Chondrocyte (in vitro differentiated cells): ENCODE data around the gene NPBWR2. TPM values are rescaled to one million over a fixed set of nuclear protein-coding genes. Genes with fewer than 3 reads are reported as not detected.

ENCODE experiments used
- DNase-seq: peaks from one replicate; pipeline ENCODE4 v3.0.0; 2021; ENCODE audit warnings: mixed read lengths, low spot score
- H3K27ac Mint-ChIP-seq: one replicate; pipeline ENCODE4 v1.8.0; 2021; ENCODE audit warnings: mild to moderate bottlenecking, moderate library complexity, mixed read lengths; ENCODE audit not compliant: unreplicated experiment
- H3K27me3 Mint-ChIP-seq: 2 replicates; pipeline ENCODE4 v1.8.0; 2021; ENCODE audit warnings: low read depth, mixed read lengths
- H3K36me3 Mint-ChIP-seq: 2 replicates; pipeline ENCODE4 v1.8.0; 2021; ENCODE audit warnings: low read depth, mixed read lengths
- H3K4me1 Mint-ChIP-seq: 2 replicates; pipeline ENCODE4 v1.8.0; 2021; ENCODE audit warnings: low read depth, mild to moderate bottlenecking, mixed read lengths
- H3K4me3 Mint-ChIP-seq: one replicate; pipeline ENCODE4 v1.8.0; 2021; ENCODE audit warnings: mild to moderate bottlenecking, moderate library complexity, mixed read lengths; ENCODE audit not compliant: unreplicated experiment
- H3K9me3 Mint-ChIP-seq: 2 replicates; pipeline ENCODE4 v1.8.0; 2021; ENCODE audit warnings: low read depth, mixed read lengths
- total RNA-seq: library from RNA; stranded (reverse); gene quantifications from 3 replicates; pipeline ENCODE4 v1.2.1, GENCODE V29; 2021
- TF ChIP-seq, protein P1 (sequence below): fragments of 200-600 bp; sonication (generic); IDR thresholded peaks from 2 replicates; pipeline ENCODE4 v1.5.0; 2021; ENCODE audit warnings: antibody characterized with exemption, mild to moderate bottlenecking, moderate library complexity

Gene NPBWR2
- total RNA-seq, 1 donor from 2014 or later, result not detected

DNA sequence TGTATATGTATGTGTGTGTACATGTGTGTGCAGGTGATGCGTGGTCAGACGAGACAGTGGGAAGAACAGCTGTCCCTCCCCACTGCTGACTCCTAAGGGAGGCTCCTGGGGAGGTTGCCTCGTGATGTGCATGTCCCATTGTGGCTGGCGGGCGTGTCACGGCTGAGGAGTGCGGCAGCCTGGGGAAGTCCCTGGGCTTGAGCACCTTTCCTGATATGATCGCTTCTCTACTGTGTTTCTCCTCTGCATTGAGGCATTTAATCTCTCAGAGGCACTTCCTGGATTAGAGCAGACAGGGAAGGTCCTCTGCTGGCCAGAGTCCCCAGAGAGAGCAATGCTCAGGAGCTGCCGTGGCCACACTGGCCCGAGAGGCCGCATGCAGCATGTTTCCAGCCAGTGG is 11.4 kb downstream of the NPBWR2 start:
- peaks cover 8% of the 10 kb centered on the region for H3K27me3 Mint-ChIP-seq
- DNase-seq, result no peak
- H3K27ac Mint-ChIP-seq, result no peak overlapping the region
- peaks cover 5% of the 10 kb centered on the region for H3K36me3 Mint-ChIP-seq
- TF ChIP-seq, protein P1, sequence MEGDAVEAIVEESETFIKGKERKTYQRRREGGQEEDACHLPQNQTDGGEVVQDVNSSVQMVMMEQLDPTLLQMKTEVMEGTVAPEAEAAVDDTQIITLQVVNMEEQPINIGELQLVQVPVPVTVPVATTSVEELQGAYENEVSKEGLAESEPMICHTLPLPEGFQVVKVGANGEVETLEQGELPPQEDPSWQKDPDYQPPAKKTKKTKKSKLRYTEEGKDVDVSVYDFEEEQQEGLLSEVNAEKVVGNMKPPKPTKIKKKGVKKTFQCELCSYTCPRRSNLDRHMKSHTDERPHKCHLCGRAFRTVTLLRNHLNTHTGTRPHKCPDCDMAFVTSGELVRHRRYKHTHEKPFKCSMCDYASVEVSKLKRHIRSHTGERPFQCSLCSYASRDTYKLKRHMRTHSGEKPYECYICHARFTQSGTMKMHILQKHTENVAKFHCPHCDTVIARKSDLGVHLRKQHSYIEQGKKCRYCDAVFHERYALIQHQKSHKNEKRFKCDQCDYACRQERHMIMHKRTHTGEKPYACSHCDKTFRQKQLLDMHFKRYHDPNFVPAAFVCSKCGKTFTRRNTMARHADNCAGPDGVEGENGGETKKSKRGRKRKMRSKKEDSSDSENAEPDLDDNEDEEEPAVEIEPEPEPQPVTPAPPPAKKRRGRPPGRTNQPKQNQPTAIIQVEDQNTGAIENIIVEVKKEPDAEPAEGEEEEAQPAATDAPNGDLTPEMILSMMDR, result no peak
- no peaks in the 10 kb centered on the region for H3K4me1 Mint-ChIP-seq
- H3K4me3 Mint-ChIP-seq, result no peak overlapping the region
- peaks cover 3% of the 10 kb centered on the region for H3K9me3 Mint-ChIP-seq

DNA sequence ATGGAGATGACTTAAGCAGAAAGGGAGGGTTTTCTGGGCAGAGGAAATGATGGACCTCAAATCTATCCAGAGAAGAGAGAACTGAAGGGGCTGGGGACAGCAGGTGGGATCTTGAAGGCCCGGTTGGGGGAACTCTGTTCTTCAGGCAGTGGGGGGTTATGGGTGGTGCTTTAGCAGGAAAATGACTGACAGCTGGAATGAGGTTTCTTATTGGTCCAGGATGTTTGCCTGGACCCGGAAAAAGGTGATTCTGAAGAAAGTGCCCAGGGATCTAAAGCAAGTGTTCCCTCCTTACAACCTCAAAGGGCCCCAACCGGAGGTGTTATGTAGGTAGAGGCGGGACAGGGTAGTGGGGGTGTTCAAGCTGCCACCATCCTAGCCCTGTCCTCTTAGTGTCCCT is 11.9 kb downstream of the NPBWR2 start:
- no peak for DNase-seq
- Mint-ChIP-seq H3K4me1 (no peaks in the 10 kb centered on the region), H3K36me3 (peaks cover 5% of the 10 kb centered on the region), H3K27ac (no peak overlapping the region), H3K4me3 (no peak overlapping the region), H3K27me3 (peaks cover 5% of the 10 kb centered on the region), H3K9me3 (peaks cover 3% of the 10 kb centered on the region)
- TF ChIP-seq, protein P1, result no peak

DNA sequence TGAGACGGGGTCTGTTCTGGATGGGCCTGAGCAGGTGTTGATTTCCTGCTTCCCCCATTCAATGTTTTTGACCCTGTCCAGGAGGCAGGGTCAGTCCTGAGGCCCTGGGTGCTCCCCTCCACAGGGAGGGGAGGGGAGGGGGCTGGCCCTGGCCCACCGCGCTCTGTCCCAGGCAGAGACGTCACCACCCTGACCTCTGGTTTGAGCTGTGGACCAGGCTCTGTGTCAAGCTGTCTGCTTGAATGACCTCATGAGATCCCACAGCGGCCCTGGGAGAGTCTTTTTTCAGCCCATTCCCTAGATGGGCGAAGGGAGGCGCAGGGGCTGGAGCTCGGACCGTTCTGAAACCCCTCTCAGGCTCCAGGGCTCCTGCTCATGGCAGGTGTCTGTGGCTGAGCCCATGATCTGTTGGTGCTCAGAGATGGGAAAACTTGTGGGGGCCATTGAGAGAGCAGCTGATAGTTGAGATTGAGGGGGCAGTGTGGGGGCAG is 14.3 kb downstream of the NPBWR2 start:
- peaks cover 24% of the 10 kb centered on the region for H3K27me3 Mint-ChIP-seq
- H3K4me3 Mint-ChIP-seq, result no peak overlapping the region
- peaks cover 5% of the 10 kb centered on the region for H3K36me3 Mint-ChIP-seq
- no peak overlapping the region for H3K27ac Mint-ChIP-seq
- H3K9me3 Mint-ChIP-seq, result peaks cover 3% of the 10 kb centered on the region
- TF ChIP-seq, protein P1, result no peak
- DNase-seq, result no peak
- no peaks in the 10 kb centered on the region for H3K4me1 Mint-ChIP-seq

DNA sequence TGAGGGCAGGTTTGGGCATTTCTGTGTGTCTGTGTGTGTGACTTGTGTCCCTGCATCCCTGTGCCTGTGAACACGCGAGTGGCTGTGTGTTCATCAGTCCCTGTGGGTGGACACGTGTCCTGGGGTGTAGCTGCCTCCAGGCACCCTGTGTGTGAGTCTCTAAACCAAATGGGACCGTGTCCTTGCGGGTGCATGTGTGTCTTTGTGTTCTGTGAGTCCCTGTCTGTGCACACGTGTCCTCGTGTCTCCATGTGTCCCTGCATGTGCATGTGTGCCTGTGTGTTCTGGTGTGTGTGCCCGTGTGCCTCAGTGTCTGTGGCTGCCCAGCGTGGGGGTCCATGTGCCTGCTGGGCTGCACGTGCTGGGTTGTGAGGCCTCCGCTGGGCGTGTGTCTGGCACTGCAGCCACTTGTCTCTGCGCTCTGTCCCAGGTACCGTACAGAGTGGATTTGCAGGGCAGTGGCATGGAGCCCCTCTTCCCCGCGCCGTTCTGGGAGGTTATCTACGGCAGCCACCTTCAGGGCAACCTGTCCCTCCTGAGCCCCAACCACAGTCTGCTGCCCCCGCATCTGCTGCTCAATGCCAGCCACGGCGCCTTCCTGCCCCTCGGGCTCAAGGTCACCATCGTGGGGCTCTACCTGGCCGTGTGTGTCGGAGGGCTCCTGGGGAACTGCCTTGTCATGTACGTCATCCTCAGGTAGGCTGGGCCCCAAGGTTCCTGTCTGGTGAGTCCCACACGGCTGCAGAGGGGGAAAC is 14.9 kb downstream of the NPBWR2 start:
- Mint-ChIP-seq H3K4me1 (no peaks in the 10 kb centered on the region), H3K4me3 (no peak overlapping the region), H3K27me3 (peaks cover 26% of the 10 kb centered on the region), H3K27ac (no peak overlapping the region), H3K9me3 (peaks cover 3% of the 10 kb centered on the region), H3K36me3 (peaks cover 5% of the 10 kb centered on the region)
- TF ChIP-seq, protein P1, result no peak
- no peak for DNase-seq

DNA sequence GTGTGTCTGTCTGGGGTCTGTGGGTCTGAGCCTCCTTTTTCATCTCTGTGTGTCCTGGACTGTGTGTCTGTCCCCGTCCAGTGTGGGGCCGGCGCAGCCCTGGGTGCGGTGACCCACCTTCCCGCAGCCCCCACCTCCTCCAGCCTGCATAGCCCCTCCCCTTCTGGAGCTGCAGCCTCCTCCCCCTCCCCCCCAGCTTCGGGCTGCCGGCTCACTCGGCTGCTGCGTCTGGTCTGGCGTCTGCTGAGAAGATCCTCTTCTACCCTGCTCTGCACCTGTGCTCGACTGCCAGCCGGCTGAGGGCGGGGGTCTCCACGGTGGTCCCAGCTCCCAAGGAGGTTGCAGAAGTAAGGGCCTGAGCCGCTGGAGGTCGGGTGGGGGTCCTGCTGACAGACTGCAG is 15.6 kb downstream of the NPBWR2 start:
- peaks cover 3% of the 10 kb centered on the region for H3K36me3 Mint-ChIP-seq
- TF ChIP-seq, protein P1, result no peak
- H3K9me3 Mint-ChIP-seq, result peaks cover 1% of the 10 kb centered on the region
- DNase-seq, result no peak
- no peak overlapping the region for H3K4me3 Mint-ChIP-seq
- H3K27ac Mint-ChIP-seq, result no peak overlapping the region
- peaks cover 26% of the 10 kb centered on the region for H3K27me3 Mint-ChIP-seq
- H3K4me1 Mint-ChIP-seq, result no peaks in the 10 kb centered on the region
